ENCODE measurements around the gene RPS14. TPM values are rescaled to one million over a fixed set of nuclear protein-coding genes. Genes with fewer than 3 reads are reported as not detected.

RPS14 gene
- total RNA-seq, 1 donor from 2014 or later, result 1,941 TPM

GRCh38 chr5:150393096-150393645 is 56.4 kb downstream of the RPS14 start:
- Mint-ChIP-seq H3K4me3 (ENCODE audit: low read depth) (no peak overlapping the region), H3K27ac (no peak overlapping the region), H3K9me3 (ENCODE audit: low read depth) (no peaks in the 10 kb centered on the region), H3K36me3 (ENCODE audit: insufficient read depth) (peaks cover 2% of the 10 kb centered on the region), H3K4me1 (ENCODE audit: low read depth) (no peaks in the 10 kb centered on the region), H3K27me3 (no peaks in the 10 kb centered on the region)
- no peak for TF ChIP-seq CTCF (IDR thresholded peaks at IDR 0.05; ENCODE audit: unreplicated experiment)
- DNase-seq (ENCODE audit: low spot score, unreplicated experiment), result no peak

GRCh38 chr5:150392680-150393079 is 56.9 kb downstream of the RPS14 start:
- TF ChIP-seq CTCF (IDR thresholded peaks at IDR 0.05; ENCODE audit: unreplicated experiment), result no peak
- Mint-ChIP-seq H3K27me3 (no peaks in the 10 kb centered on the region), H3K36me3 (ENCODE audit: insufficient read depth) (peaks cover 2% of the 10 kb centered on the region), H3K27ac (no peak overlapping the region), H3K9me3 (ENCODE audit: low read depth) (no peaks in the 10 kb centered on the region), H3K4me1 (ENCODE audit: low read depth) (no peaks in the 10 kb centered on the region), H3K4me3 (ENCODE audit: low read depth) (no peak overlapping the region)
- DNase-seq (ENCODE audit: low spot score, unreplicated experiment), result no peak

Other genes with a start within 250 kb of the RPS14 start
- gene CAMK2A, start 160.0 kb downstream of the RPS14 start, total RNA-seq, result not detected in 2 replicates
- gene ARSI, start 146.8 kb downstream of the RPS14 start, total RNA-seq, result 0.24 TPM in 1 of 2 replicates, not detected in the other
- 58.9 and 66.7 TPM in 2 replicates for gene TCOF1, start 92.0 kb downstream of the RPS14 start, total RNA-seq
- 41.3 and 45.8 TPM in 2 replicates for gene CD74, start 36.8 kb downstream of the RPS14 start, total RNA-seq
- 154 and 169 TPM in 2 replicates for gene NDST1, start 58.4 kb upstream of the RPS14 start, total RNA-seq
- 1.4 and 1.5 TPM in 2 replicates for gene SYNPO, start 190.9 kb upstream of the RPS14 start, total RNA-seq
- 2.9 and 3.1 TPM in 2 replicates for gene MYOZ3, start 211.5 kb upstream of the RPS14 start, total RNA-seq